ENCODE measurements around the gene ARIH2.

ARIH2 gene

GRCh38 chr3:49013113-49013737 lies 94.6 kb downstream of the ARIH2 start:
- intact Hi-C loops (cut with DNase I), result no loop called here
- DNase-seq, result no peak

- DNase-seq, result peak in 1 of 42 donors; percentile 43
Measured at GRCh38 chr3:49013738-49014660, 95.4 kb downstream of the ARIH2 start.

DNA sequence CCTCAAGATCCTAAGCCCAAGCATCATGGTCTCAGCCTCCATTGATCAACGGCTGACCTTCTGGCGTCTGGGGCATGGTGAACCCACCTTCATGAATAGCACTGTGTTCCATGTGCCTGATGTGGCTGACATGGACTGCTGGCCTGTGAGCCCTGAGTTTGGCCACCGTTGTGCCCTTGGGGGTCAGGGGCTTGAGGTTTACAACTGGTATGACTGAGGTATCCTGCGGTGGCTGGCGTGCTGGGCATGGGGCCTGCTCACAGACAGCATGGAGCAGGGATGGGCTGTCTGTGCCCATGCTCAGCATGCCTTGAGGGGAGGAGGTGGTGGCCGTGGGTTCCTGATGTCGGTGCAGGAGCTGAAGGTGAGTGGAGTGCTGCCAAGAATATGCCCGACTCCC lies 96.4 kb downstream of the ARIH2 start:
- no peak for DNase-seq
- intact Hi-C loops (cut with DNase I), result no loop called here

More at GRCh38 chr3:49013738-49014660, 95.4 kb downstream of the ARIH2 start:
- intact Hi-C loops (cut with DNase I), result no loop called here

DNA sequence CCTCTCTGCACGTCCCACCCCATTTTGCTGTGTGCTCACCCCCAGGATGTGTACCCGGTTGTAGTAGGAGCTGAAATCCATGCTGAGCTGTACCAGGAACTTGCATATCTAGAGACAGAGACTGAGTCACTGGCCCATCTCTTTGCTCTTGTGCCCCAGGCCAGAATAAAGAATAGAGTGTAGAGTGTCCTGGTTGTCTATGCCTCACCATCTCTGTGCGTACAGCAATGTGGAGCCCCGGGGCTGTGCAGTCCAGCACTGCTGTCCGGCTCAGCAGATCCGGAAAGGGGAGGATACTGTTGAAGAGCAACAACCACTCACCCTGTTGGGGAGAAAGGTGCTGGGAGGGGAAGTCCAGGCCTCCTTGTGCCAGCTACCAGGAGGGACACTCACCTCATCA lies 97.1 kb downstream of the ARIH2 start:
- intact Hi-C loops (cut with DNase I), result no loop called here
- peak in 1 of 42 donors; percentile 9 for DNase-seq

DNA sequence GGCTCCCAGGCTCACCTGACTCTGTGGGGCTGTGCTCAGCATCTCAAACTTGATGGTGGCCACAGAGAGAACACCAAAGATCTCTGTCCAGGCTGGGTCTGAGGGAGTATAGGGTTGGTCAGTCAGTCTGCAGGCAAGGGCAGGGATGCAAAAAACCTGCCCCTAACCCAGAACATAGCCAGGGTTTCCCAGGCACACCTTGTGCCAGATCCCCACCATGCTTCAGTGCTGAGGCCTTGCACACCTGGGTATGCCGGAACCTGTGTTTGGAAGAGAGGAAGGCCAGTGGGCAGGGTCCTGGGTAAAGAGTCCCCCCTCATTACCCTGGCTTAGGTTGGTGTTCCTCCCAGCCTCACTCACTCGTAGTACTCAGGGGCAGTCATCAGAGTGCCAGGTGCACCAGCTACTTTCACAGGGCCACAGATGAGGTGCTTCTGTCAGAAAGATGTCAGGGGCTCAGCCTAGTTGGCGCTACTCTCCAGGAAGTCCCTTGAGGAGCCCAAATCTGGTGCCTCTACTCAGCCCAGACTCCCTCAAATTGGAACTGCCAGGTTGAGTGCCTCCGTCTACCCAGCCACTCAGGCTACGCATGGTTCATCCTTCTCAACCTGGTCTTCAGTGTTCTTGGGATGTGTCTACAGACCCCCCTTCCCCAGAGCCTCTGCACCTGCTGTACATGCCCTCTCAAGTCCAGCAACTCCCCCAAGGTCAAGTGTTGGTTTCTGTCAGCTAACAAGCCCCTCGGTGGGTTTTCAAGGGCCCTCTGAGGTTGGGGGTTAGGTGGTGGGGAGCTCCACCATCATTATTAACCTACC lies 98.0 kb downstream of the ARIH2 start:
- intact Hi-C loops (cut with DNase I), result no loop called here

DNA sequence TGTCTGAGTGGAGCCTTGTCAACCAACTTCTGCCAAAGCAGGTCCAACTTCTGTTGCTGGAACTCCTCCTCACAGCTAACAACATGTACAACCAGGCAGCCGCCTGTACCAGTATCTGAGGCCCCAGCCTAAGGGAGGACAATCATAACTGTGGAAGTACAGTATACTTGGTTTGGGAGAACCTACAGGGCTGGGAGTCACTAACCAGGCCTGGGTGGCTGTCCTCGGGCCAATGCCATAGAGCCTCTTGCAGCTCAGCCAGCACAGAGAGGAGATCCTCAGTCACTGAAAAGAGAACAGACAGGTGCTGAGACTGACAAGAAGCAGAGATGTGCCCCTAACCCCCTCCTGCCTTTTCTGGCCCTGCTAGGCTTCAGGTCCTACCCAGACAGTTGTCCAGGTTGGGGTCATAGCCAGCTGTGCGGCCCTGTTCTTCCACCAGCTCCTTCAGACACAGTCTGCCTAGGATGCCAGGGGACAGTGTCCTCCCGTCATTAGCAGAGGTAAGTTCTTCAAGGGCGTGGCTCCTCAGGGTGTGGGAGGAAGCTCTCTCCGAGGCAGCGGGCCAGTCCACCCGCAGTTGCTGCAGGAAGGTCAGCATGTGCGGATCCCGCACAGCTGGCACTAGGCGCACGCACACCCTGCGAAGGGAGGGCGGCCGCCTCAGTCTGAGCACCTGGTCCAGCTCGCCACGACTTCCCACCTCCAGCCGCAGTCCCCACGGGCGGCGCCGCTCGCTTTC lies 98.8 kb downstream of the ARIH2 start:
- intact Hi-C loops (cut with DNase I), result no loop called here
- peak in 1 of 42 donors; percentile 15 for DNase-seq

More for the DNA sequence above, 98.0 kb downstream of the ARIH2 start:
- DNase-seq, result no peak

DNA sequence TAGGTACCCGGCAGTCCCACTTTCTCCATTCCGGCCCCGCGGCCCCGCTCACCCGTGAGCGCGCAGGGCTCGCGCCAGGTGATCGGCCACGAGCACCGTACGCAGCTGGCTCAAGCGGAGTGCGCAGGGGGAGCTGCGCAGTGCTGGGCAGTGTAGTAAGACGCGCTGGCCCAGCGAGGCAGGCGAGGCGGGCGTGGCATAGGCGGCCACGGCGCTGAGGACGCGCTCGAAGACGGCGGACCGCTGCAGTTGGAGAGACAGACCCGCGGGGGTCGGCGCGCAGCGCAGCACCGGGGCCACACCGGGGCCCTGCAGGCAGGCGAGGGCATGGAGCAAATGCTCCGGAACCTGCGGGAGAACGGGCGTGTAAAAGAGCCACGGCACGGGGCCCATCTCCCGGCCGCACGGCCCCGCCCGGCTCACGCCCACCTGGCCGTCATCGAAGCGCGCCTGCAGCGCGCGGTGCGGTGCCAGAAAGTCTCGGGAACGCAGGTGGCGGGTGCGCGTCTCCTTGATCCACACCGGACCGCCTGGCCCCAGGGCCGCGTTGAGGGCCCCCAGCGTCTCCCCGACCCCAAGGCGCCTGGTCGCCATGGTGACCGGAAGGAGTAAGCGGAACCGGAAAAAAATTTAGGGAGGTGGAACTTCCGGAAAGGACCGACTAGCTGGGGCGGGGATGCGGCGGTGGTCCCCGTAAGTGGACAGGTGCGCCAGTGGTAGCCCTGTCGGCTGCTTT lies 99.5 kb downstream of the ARIH2 start, which contains the start of gene DALRD3:
DALRD3 (minus strand) TSS at position 610 of the 736 bp plus-strand sequence; CDS start at position 594, 16 bp downstream.
- DNase-seq, result peak; percentile 49 to 88 (median 76)
- intact Hi-C loops (cut with DNase I), result no loop called here

DNA sequence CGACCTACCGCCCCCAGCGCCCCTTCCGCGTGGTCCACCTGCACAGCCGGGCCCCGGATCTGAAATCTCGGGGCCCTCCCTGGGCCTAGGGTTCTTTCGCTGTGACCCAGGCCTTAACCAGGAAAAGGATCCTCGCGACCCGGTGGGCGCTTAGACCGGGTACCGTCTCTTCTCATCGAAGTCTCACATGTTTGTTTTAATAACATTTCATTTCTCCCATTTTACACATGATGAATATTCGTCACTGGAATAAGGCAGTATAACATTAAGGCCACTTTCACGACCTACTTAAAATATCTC lies 100.0 kb downstream of the ARIH2 start:
- peak in 1 of 42 donors; percentile 20 for DNase-seq
- intact Hi-C loops (cut with DNase I), result no loop called here

- intact Hi-C loops (cut with DNase I), result loop anchor here (5.0 to 10.0 kb wide), 3 partner anchors 33 to 395 kb away; partner anchors contain the start of genes QRICH1, RHOA and TCTA
- no peak for DNase-seq
Measured at GRCh38 chr3:49019941-49020329, 101.3 kb downstream of the ARIH2 start.

DNA sequence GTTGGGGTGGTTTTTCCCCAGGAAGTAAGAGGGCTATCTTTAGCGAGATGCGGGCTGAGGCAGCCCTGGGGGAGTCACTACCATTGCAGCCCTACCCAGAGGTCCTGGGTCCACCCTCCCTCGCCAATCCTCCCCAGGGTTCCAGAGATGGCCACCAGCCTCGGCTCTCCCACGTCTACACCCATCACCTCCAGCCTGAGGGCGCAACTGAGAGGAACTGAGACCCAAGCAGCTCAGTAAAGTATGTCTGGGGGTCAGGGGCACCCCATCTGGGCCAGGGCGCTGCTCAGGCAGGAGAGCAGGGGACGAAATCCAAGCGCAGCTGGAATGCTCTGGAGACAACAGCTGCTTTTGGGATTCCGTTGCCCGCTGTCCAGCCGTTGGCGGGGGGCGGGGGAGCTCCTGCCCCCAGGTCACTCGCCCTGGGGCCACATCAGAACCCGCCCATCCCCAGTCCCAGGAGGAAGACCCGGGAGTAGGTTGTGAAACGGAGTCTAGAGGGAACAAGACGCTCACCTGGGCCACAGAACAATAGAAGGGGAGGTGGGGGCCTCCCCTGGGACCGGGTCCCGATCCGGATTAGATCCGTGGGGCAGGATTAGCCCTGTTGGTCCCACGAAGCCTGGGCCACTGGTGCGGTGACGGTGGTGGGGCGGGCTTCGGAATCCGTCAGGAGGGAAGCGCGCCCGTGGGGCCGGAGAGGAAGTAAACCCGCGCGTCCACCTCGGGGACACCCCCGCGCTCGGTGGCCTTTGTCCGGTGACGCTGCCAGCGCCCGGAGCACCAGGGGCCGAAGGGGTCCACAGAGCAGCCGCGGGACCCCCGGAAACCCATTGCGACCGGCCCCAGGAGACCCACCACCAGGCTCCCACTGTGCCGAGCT lies 101.9 kb downstream of the ARIH2 start:
- peak in 13 of 42 donors; percentile 25 to 62 (median 42) for DNase-seq
- intact Hi-C loops (cut with DNase I), result loop anchor here (5.0 to 10.0 kb wide), 3 partner anchors 33 to 394 kb away; partner anchors contain the start of genes QRICH1, RHOA and TCTA

DNA sequence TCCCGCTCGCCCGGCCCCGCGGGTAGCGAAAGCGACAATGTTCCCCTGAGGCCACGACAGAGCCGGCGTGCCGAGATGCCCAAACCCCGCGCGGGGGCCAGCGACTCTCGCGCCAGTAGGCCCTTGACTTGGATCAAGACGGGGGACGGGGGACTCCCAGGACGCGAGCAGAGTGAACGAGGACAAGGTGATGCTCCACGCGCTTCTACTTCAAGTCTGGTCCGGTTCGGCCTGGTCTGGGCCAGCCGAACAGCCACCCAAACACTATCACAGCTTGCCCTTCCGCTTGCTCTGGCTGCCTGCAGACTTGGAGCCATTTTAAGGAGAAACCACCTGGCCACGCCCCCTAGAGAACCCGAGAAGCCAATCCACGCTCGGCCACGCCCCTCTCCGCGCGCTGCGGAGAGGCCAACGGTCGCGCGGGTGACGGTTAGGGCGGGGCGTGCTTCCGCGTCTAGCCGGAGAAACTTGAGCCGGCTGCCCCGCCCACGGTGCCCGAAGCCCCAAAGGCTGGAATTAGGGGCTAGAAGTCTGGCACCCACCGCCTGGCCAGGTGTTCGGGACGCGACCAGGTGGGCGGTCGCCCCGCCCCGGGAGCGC lies 102.7 kb downstream of the ARIH2 start:
- peak; percentile 95 to 99 (median 98) for DNase-seq
- intact Hi-C loops (cut with DNase I), result loop anchor here (5.0 to 10.0 kb wide), 3 partner anchors 34 to 393 kb away; partner anchors contain the start of genes QRICH1, RHOA and TCTA

GRCh38 chr3:49021813-49022687 lies 103.4 kb downstream of the ARIH2 start, which contains the start of gene NDUFAF3:
TSS of gene NDUFAF3 (plus strand) at chr3:49022121. CDS start at chr3:49022145, 24 bp downstream.
- peak; percentile 79 to 97 (median 94) for DNase-seq
- intact Hi-C loops (cut with DNase I), result loop anchor here (5.0 to 10.0 kb wide), 3 partner anchors 35 to 393 kb away; partner anchors contain the start of genes QRICH1, RHOA and TCTA

- intact Hi-C loops (cut with DNase I), result loop anchor here (5.0 to 10.0 kb wide), 3 partner anchors 35 to 392 kb away; partner anchors contain the start of genes QRICH1, RHOA and TCTA
- DNase-seq, result peak in 1 of 42 donors; percentile 31
Measured at GRCh38 chr3:49022688-49023171, 104.1 kb downstream of the ARIH2 start.

DNA sequence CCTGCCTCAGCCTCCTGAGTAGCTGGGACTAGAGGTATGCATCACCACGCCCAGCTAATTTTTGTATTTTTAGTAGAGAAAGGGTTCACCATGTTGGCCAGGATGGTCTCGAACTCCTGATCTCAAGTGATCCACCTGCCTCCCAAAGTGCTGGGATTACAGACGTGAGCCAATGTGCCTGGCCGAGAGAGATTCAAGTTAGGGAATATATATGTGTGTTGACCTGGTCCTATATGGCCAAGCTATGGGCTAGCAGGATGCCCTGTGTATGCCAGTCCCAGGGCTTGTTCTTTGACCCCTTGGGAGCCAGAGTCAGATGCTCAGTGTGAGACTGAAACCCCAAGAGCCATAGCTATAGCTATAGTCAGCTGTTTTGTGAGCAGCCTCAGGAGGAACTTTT lies 105.1 kb downstream of the ARIH2 start:
- intact Hi-C loops (cut with DNase I), result loop anchor here (5.0 to 10.0 kb wide), 3 partner anchors 36 to 391 kb away; partner anchors contain the start of genes QRICH1, RHOA and TCTA

DNA sequence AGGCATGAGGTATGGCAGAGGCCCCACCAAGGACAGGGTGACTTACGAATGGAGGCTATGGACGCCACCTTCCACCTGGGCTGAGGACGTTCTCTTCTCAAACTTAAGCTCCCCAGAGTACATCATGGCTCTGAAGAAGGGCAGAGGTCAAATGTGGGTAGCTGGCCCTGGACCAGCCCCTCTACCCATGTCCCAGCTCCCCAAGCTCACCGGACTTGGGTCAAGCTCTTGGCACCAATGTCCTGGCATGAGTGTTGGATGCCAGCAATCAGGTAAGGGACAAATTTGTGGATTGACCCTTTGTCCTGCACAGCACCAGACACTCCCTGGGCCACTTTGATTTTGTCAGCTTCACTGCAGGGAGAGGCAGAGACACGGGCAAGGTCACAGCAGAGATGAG lies 105.8 kb downstream of the ARIH2 start:
- intact Hi-C loops (cut with DNase I), result loop anchor here (5.0 to 10.0 kb wide), 3 partner anchors 37 to 390 kb away; partner anchors contain the start of genes QRICH1, RHOA and TCTA
- no peak for DNase-seq

More for the DNA sequence above, 105.1 kb downstream of the ARIH2 start:
- DNase-seq, result no peak
